Activated CD8-positive, alpha-beta T cell treated with anti-CD3 and anti-CD28 coated beads, Interleukin-2, amount 10 ng/mL, durations not matched to agents 7 days and 5 days (primary cell): ENCODE results near the gene PES1. TPM values are rescaled to one million over a fixed set of nuclear protein-coding genes. Genes with fewer than 3 reads are reported as not detected.

Experiments
- total RNA-seq, 2 experiments: library from RNA; stranded (reverse); gene quantifications; one replicate each; pipeline ENCODE4 v1.2.3, GENCODE V29; 2021

The PES1 gene
- total RNA-seq, 2 experiments from 2014 or later, result 65.8 to 68.8 TPM

Other genes starting within 250 kb of the PES1 start
- 100 to 1,000 TPM; 211 to 246 TPM for gene SF3A1, start 235.0 kb downstream of the PES1 start, total RNA-seq
- gene CCDC157, start 234.9 kb downstream of the PES1 start, total RNA-seq, result 1 to 10 TPM; 4.3 to 5.0 TPM
- 10 to 100 TPM; 12.0 to 14.6 TPM for gene RNF215, start 204.5 kb downstream of the PES1 start, total RNA-seq
- gene SEC14L2, start 194.9 kb downstream of the PES1 start, total RNA-seq, result 10 to 100 TPM in 1 of 2 experiments, 1 to 10 TPM in 1; 9.7 to 13.1 TPM
- gene MTFP1, start 166.1 kb downstream of the PES1 start, total RNA-seq, result 10 to 100 TPM; 67.4 to 68.0 TPM
- not detected for gene SEC14L3, start 119.9 kb downstream of the PES1 start, total RNA-seq
- not detected for gene SEC14L4, start 86.2 kb downstream of the PES1 start, total RNA-seq
- not detected for gene SEC14L6, start 45.2 kb downstream of the PES1 start, total RNA-seq
- gene GAL3ST1, start 17.2 kb downstream of the PES1 start, total RNA-seq, result not detected
- gene TCN2, start 15.3 kb upstream of the PES1 start, total RNA-seq, result under 1 TPM; 0.24 to 0.34 TPM
- 1 to 10 TPM; 1.8 to 1.9 TPM for gene SLC35E4, start 43.9 kb upstream of the PES1 start, total RNA-seq
- 1 to 10 TPM; 7.0 to 7.6 TPM for gene DUSP18, start 76.0 kb upstream of the PES1 start, total RNA-seq
- gene OSBP2, start 103.0 kb upstream of the PES1 start, total RNA-seq, result under 1 TPM; 0.42 to 0.55 TPM